Measurements from ENCODE around the gene PKD1L1. TPM values are rescaled to one million over a fixed set of nuclear protein-coding genes. Genes with fewer than 3 reads are reported as not detected.

PKD1L1 gene
- total and polyA plus RNA-seq, 4 donors: 0.26 to 1.1 (median 0.55) TPM

DNA sequence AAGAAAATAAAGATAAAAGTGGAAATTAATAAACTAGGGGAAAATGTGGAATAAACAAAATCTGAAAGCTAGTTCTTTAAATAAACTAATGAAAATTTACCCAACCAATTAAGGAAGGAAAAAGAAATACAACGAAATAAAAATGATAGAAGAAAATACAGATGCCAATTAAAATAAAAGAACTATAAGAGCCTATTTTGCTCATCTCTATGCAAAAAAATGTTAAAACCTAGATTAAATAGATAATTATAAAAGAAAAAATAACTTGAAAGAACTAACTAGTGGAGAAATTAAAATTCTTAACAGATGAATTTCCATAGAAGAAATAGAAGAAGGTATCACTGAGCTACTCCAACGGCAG lies 32.7 kb downstream of the PKD1L1 start:
- Histone ChIP-seq H3K9me3 (ENCODE audit: control insufficient read depth in 4 of 4, insufficient read depth in 3 of 4, low read length in 3 of 4) (no peaks in the 10 kb centered on the region), H3K9ac (ENCODE audit: insufficient read depth in 1 of 2, low read length in 2 of 2) (no peak overlapping the region), H3K36me3 (ENCODE audit: control insufficient read depth in 4 of 4, insufficient read depth in 4 of 4, low read length in 4 of 4) (peaks cover 0 to 3% (median 0%) of the 10 kb centered on the region in 4 donors), H3K4me1 (ENCODE audit: control insufficient read depth in 5 of 5, insufficient read depth in 5 of 5, low read length in 5 of 5) (no peaks in the 10 kb centered on the region), H3K27ac (ENCODE audit: low read depth in 1 of 2, low read length in 1 of 2) (no peak overlapping the region), H3K4me3 (no peak overlapping the region), H3K27me3 (ENCODE audit: control insufficient read depth in 3 of 3, insufficient read depth in 3 of 3, low read length in 2 of 3) (no peaks in the 10 kb centered on the region)
- TF ChIP-seq, protein P1, sequence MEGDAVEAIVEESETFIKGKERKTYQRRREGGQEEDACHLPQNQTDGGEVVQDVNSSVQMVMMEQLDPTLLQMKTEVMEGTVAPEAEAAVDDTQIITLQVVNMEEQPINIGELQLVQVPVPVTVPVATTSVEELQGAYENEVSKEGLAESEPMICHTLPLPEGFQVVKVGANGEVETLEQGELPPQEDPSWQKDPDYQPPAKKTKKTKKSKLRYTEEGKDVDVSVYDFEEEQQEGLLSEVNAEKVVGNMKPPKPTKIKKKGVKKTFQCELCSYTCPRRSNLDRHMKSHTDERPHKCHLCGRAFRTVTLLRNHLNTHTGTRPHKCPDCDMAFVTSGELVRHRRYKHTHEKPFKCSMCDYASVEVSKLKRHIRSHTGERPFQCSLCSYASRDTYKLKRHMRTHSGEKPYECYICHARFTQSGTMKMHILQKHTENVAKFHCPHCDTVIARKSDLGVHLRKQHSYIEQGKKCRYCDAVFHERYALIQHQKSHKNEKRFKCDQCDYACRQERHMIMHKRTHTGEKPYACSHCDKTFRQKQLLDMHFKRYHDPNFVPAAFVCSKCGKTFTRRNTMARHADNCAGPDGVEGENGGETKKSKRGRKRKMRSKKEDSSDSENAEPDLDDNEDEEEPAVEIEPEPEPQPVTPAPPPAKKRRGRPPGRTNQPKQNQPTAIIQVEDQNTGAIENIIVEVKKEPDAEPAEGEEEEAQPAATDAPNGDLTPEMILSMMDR (IDR thresholded peaks at IDR 0.05; ENCODE audit: control extremely low read depth, extremely low read depth): no peak
- DNase-seq (no peak), ATAC-seq (ENCODE audit: insufficient read depth, low FRiP score) (no peak)
- 87 to 95% methylated on average over 2 of the region's 2 CpGs for WGBS, 2 donors

DNA sequence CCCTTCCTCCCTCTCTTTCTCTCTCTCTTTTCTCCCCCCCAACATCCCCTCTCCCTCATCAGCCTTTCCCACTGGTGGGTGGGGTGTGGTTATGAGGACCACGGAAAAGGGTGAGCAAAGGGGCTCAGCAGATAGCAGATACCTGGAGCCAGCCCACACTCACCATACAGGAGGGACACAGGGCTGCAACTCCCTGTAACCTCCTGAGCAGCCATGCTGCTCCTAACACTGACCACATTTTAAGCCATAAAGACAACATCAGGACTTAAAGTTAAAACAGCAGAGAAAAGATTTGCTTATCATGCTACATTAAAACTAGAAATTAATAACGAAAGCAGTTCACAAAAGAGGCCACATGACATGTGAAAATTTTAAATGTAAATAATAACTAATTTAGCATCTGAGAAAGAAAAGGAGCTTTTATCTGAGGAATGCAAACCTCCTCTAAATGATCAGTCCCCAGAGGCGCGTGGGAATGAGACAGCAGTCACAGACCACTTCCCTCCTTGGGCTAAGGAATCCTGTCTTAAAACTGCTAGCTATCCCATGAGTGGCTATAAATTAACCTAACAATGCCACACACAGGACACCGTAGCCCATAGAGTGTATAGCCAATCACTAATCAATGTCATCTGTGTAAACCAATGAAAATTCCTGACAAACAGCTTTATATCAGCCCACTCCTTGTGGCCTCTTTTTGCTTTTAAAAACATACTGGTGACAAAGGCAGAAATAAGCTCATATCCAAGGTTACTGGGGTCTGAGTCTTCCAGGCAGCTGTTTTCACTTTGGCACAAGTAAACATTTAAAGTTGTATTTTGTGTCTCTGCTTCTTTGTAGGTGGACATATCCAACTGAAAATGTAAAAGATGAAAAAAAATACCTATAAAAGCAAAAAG lies 33.3 kb downstream of the PKD1L1 start:
- Histone ChIP-seq H3K4me1 (ENCODE audit: control insufficient read depth in 5 of 5, insufficient read depth in 5 of 5, low read length in 5 of 5) (no peaks in the 10 kb centered on the region), H3K27me3 (ENCODE audit: control insufficient read depth in 3 of 3, insufficient read depth in 3 of 3, low read length in 2 of 3) (no peaks in the 10 kb centered on the region), H3K27ac (ENCODE audit: low read depth in 1 of 2, low read length in 1 of 2) (no peak overlapping the region), H3K9ac (ENCODE audit: insufficient read depth in 1 of 2, low read length in 2 of 2) (no peak overlapping the region), H3K36me3 (ENCODE audit: control insufficient read depth in 4 of 4, insufficient read depth in 4 of 4, low read length in 4 of 4) (peaks cover 0 to 3% (median 0%) of the 10 kb centered on the region in 4 donors), H3K4me3 (no peak overlapping the region), H3K9me3 (ENCODE audit: control insufficient read depth in 4 of 4, insufficient read depth in 3 of 4, low read length in 3 of 4) (no peaks in the 10 kb centered on the region)
- no peak for DNase-seq
- WGBS, 2 donors: 77 to 79% methylated on average over 5 of the region's 5 CpGs
- ATAC-seq (ENCODE audit: insufficient read depth, low FRiP score): no peak
- TF ChIP-seq, protein P1 (IDR thresholded peaks at IDR 0.05; ENCODE audit: control extremely low read depth, extremely low read depth): no peak

DNA sequence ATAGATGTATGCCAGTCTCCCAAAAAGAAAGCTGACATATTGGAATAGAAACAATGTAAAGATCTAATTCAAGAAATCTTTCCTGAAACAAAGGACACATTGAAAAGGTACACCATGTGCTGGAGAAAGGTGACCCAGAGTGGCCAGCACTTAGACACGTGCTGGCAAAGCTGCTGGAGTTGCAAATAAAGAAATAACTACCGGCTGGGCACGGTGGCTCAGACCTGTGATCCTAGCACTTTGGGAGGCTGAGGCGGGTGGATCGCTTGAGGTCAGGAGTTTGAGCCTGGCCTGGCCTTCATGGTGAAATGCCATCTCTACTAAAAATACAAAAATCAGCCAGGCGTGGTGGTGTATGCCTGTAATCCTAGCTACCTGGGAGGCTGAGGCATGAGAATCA lies 35.9 kb downstream of the PKD1L1 start:
- Histone ChIP-seq H3K27ac (ENCODE audit: low read depth in 1 of 2, low read length in 1 of 2) (no peak overlapping the region), H3K9me3 (ENCODE audit: control insufficient read depth in 4 of 4, insufficient read depth in 3 of 4, low read length in 3 of 4) (peaks cover 0 to 3% (median 0%) of the 10 kb centered on the region in 4 donors), H3K27me3 (ENCODE audit: control insufficient read depth in 3 of 3, insufficient read depth in 3 of 3, low read length in 2 of 3) (no peaks in the 10 kb centered on the region), H3K4me3 (no peak overlapping the region), H3K4me1 (ENCODE audit: control insufficient read depth in 5 of 5, insufficient read depth in 5 of 5, low read length in 5 of 5) (no peaks in the 10 kb centered on the region), H3K36me3 (ENCODE audit: control insufficient read depth in 4 of 4, insufficient read depth in 4 of 4, low read length in 4 of 4) (peaks cover 0 to 3% (median under 1%) of the 10 kb centered on the region in 4 donors), H3K9ac (ENCODE audit: insufficient read depth in 1 of 2, low read length in 2 of 2) (no peak overlapping the region)
- ATAC-seq (ENCODE audit: insufficient read depth, low FRiP score) (no peak), DNase-seq (no peak)
- TF ChIP-seq, protein P1 (IDR thresholded peaks at IDR 0.05; ENCODE audit: control extremely low read depth, extremely low read depth): no peak
- 91 to 96% methylated on average over 6 of the region's 6 CpGs for WGBS, 2 donors

All from lung (tissue), 12 donors.